EH (cell line): Measurements from ENCODE around the gene ARHGAP29.

Experiments
- DNase-seq: peaks from one replicate; pipeline ENCODE4 v3.0.0-alpha.2; 2015; ENCODE audit warnings: low read depth

ARHGAP29 gene, protein sequence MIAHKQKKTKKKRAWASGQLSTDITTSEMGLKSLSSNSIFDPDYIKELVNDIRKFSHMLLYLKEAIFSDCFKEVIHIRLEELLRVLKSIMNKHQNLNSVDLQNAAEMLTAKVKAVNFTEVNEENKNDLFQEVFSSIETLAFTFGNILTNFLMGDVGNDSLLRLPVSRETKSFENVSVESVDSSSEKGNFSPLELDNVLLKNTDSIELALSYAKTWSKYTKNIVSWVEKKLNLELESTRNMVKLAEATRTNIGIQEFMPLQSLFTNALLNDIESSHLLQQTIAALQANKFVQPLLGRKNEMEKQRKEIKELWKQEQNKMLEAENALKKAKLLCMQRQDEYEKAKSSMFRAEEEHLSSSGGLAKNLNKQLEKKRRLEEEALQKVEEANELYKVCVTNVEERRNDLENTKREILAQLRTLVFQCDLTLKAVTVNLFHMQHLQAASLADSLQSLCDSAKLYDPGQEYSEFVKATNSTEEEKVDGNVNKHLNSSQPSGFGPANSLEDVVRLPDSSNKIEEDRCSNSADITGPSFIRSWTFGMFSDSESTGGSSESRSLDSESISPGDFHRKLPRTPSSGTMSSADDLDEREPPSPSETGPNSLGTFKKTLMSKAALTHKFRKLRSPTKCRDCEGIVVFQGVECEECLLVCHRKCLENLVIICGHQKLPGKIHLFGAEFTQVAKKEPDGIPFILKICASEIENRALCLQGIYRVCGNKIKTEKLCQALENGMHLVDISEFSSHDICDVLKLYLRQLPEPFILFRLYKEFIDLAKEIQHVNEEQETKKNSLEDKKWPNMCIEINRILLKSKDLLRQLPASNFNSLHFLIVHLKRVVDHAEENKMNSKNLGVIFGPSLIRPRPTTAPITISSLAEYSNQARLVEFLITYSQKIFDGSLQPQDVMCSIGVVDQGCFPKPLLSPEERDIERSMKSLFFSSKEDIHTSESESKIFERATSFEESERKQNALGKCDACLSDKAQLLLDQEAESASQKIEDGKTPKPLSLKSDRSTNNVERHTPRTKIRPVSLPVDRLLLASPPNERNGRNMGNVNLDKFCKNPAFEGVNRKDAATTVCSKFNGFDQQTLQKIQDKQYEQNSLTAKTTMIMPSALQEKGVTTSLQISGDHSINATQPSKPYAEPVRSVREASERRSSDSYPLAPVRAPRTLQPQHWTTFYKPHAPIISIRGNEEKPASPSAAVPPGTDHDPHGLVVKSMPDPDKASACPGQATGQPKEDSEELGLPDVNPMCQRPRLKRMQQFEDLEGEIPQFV

DNA sequence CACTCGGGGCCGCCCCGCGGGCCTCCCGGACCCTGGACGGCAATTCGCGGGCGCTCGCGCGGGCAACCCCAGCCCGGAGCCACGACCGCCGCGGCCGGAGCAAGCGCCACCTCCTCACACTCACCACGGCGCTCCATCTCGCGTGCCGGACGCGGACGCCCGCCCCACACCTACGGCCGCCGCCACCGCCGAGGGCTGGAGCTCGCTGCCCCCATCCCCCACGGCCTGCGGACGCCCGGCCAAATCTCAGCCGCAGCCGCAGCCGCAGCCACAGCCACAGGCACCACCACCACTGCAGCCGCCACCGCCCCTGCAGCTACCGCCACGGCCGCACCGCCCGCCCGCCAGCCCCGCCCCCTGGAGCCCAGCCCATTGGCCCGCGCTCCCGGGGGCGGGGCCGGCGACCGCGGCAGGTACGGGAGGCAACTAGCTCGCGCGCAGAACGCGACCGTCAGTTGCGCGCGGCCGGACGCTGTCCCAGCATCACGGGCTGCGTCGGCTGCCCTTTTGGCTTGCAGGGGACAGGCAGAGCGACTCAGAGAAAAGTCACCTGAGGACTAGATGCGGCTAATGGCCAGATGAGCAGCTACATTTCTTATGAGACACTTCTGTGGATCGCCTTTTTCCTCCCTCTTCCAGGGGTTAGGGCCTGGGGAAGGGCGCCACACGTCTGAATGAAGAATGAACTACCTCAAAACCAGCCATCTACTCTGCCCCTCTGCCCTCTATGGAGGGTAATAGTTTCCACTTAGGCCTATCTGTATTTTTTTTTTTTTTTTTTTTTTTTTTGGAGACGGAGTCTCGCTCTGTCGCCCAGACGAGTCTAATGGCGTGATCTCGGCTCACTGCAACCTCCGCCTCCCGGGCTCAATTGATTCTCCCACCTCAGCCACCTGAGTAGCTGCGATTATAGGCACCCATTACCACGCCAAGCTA lies at the start of gene ARHGAP29:
TSS of gene ARHGAP29 (minus strand) at position 294 of the 936 bp plus-strand sequence. CDS start 5,973 bp downstream, outside the sequence.
- DNase-seq, result peak; percentile 77

DNA sequence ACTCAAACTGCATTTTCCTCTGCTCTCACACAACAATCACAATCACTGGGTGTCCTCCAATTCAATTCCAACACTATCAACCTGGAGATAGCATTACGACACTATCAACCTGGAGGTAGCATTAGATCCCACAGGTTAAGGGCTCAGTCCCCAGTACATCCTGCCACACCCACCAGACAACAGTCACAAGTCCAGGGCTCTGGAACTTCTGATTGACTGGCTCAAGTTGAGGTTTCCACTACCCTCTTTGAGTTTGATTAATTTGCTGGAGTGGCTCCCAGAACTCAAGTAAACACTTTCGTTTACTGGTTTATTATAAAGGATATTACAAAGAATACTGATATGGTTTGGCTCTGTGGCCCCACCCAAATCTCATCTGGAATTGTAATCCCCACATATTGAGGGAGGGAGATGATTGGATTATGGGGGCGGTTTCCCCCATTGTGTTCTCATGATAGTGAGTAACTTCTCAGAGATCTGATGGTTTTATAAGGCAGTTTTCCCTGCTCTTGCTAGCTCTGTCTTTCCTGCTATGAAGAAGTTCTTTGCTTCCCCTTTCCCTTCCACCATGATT lies 49.6 kb upstream of the ARHGAP29 start:
- DNase-seq, result no peak

DNA sequence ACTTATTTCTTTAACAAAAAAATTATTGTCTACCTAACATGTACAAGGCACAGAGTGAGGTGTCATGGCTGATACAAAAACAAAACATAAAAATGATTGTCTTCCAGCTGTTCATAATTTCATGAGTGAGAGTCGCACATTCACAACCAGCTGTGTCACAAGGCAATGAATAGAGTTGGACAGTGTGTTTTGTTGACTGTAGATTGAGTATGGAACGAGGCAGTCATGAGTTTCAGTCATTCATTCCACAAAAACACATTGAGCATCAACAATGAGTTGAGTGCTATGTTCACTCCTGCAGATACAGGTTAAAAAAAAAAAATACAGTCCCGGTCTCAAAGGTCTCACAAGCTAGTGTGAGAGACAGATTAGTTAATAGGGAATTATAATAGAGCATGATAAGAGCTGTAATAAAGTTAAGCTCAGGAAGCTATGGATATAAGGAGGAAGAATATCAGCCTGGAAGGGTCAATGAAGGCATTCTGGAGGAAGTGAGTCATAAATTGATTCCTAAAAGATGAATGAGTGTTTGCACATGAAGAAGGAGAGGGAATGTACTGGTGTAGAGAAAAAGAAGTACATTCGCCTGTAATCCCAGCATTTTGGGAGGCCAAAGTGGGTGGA lies 47.8 kb upstream of the ARHGAP29 start:
- DNase-seq, result peak; percentile 60

DNA sequence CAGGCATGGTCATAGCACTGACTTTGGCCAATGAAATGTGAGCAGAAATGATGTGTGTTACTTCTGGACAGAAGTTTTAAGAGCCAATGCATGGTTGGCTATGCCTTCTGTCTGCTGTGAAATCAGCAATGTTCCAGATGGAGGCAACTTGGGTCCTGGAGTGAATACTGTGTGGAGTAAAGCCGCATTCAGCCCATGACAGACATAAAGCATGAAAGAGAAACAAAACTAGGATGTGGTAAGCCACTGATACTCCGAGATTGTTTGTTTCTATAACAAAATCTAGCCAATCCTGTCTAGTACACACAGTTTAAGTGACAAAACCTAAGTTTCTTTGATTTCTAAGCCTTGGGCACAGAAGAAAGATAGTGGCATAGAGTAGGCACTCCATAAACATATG lies 47.1 kb upstream of the ARHGAP29 start:
- peak; percentile 26 for DNase-seq

DNA sequence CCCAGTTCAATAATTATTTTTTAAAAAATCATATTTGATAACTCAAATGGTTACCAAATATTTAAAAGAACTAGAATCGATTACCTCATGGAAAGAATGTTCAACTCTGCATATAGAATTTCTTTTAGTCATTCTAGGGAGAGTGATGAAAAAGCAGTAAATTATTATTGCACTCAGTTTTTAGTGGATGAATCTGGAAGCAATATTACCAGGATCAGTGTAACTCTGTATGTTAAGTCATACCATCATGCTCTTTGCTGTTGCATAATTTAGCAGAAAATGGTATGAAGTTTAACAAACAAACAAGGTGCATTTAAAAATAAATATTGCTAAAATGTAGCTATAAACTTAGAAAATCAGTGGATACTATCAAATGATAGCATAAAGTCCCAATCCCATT lies 46.1 kb upstream of the ARHGAP29 start:
- DNase-seq, result no peak

DNA sequence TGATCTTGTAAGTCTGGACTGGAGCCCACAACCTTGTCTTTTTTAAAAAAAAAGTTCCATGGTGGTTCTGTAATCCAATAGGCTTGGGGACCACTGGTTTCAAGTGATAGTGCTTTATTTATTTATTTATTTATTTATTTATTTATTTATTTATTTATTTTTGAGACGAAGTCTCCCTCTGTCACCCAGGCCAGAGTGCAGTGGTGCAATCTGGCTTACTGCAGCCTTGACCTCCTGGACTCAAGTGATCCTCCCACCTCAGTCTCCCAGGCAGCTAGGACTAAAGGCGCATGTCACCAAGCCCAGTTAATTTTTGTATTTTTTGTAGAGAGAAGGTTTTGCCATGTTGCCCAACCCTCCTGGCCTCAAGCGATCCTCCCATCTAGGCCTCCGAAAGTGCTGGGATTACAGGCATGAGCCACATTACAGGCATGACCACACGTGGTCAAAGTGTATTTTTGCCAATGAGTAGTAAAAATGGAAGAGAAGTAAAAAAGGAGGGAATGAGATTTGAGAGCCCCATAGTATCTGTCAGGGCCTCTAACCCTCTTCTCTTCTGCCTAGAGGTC lies 44.8 kb upstream of the ARHGAP29 start:
- no peak for DNase-seq

DNA sequence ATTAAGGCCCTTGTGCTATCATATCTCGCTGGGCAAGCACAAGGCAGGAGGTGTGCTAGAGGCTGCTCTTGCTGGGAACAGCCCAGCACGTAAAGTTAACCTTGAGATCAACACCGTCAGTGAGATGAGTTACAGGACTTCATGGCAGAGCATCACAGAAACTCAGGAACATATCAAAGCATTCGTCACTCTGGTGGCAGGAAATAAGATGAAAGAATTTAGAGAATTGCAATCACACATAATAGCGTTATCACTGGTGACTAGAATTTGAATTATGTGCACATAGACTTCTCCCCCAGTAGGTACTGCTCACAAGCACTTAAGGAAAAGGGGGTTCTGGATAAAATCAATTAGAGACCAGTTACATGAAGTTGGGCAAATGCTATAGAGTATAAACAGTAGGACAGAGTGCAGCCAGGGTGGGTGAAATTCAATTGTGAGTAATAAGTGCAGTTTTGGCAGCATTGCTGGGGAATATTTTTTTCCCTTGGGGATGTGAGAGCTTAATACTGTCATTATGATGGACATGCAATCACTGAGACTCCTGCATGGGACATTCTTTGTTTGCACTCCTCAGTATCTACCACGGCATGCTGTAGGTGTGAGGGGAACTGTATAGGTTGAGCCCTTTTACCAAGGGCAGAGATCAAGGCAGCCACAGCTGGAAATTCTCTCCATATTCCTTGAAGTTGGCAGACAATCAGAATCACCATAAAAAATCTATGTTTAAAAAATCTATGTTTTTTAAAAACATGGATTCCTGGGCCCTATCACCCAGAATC lies 44.2 kb upstream of the ARHGAP29 start:
- DNase-seq, result no peak

DNA sequence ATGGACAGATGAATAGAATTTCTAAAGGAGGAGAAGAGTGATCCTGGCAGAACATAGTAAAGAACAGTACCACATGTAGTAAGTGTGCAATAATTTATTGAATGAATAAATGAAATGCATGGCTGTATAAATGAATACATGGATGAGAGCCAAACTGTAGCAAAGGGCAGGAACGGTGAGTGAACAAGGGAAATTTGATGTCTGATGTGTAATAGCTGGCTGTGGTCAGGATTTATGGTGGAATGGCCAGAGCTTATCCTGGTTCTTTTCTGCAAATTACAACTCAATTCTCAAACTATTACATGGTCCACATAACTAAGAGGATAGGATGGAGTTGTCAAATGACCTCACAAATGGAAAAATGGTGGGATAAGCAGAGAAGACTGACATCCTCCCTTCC lies 43.2 kb upstream of the ARHGAP29 start:
- no peak for DNase-seq

DNA sequence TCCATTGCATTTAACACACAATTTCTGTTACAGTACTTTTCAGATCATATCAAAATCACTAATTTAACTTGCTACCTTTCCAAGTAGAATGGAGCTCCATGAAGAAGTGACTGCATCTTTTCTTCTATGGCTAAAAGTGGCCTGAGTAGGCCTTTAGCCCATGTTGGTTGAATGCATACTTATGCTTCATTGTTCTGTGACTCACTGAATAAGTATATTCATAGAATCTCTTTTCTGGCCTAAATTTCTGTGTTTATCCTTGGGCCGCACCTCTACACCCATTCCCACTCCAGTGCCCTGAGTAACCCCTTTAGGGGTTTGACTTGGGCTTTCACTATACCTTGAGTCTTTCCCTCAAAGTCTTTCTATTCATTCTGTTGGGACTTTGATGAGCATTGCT lies 42.1 kb upstream of the ARHGAP29 start:
- no peak for DNase-seq

DNA sequence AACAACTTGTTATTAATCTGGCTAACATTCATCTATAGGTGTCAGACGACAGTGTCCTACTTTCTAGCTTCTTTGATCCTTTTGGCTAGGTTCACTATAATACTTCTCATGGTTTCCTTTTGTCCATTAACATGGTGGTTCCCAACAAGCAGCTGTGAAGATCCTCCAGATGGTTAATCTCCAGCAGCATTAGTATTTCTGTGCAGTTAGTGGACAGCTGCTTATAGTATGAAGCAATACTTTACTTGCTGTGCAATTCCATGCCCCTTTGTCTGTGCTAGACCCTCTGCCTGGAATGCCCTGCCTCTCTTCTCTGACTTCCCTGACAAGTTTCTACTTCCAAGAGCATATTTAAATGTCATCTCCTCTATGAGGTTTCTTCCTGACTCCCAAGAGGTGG lies 41.7 kb upstream of the ARHGAP29 start:
- no peak for DNase-seq

DNA sequence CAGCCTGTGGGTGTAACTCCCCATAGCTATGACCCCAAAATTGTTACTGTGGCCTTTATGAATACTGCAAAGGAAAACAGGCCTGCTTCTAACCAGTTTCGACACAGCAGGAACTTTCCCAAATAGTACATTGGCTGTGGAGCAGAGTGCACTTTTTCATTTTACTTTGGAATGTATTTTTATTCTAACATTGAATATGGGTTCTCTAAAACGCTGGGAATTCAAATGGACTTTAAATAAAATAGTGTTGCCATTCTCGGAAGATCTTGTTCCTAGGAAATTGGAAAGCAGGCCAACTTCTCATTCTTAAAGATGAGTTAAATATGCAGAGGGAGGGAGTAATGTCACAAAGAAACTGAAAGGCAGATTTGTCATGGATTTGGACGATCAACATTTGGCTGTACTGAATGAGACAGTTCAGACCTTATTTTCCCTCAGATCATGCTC lies 39.6 kb upstream of the ARHGAP29 start:
- no peak for DNase-seq

DNA sequence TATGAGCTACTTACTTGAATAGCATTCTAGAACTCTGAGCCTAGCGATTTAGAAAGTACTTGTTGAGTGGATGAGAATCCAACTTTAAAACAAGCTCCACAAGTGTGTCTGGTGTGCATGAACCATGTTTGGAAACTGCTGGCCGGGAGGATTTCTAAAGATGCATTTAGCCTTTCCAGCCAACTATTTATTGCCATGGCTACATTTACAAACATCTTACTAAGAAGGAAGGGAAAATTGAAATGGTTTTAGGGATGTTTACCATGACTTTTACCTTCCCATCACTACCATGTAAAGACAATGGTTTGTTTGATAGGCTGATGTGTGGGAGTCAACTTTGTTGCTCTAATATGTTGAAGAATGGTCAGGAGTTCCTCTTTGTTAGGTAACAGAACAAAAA lies 37.7 kb upstream of the ARHGAP29 start:
- DNase-seq, result no peak

DNA sequence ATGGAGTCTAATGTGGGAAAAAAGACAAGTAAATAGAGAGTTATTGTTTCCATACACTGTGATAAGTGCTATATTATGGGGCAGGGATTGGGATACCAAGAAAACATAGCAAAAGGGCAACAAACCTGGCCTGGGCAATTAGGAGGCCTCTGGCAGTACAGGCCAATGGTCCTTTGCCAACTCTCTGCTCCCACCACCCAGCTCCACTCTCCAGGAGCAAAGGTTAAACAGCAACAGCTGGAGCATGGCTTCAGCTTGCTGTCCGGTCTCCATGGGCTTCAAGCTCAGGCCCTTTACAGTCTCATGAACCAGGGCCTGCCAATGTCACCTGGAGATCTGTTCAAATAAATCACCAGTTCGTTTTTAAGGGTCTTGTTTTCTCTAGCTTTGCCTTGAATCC lies 37.2 kb upstream of the ARHGAP29 start:
- DNase-seq, result no peak

DNA sequence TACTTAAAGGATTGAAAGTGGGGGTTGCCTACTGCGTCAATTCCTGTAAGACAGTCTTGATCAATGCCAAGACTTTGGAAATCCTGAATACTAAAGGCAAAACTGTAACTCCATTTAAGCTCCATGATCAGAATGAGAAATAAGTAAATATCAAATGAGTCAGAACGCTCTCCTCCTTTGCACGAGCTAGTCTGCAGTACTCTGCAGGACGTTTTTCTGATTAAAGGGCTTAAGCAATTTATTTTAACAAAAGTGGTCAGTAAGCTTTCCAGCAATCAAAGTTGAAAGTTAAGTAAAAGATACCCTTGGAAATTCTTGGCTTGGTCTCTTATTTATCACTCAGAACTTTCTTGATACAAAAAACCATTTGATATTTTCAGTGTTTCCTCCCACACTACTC lies 35.7 kb upstream of the ARHGAP29 start:
- DNase-seq, result no peak

DNA sequence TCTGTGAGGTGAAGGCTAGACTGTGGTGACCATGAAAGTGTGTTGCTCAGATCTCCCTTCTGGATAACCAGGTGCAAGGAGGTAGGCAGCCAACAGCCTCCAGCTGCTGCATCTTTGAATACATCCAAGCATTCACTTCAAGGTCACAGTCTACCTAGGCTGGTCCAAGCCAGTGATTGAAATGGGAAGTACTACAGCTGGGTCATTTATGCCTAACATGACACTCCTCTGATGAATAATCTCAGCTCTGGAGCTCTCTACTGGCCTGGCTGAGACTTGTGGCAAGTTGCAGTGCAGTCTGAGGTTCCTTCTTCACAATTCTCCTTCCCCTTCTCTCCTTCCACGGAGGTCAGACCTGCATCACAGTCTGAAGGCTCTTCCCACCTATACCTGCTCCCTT lies 35.0 kb upstream of the ARHGAP29 start:
- no peak for DNase-seq

DNA sequence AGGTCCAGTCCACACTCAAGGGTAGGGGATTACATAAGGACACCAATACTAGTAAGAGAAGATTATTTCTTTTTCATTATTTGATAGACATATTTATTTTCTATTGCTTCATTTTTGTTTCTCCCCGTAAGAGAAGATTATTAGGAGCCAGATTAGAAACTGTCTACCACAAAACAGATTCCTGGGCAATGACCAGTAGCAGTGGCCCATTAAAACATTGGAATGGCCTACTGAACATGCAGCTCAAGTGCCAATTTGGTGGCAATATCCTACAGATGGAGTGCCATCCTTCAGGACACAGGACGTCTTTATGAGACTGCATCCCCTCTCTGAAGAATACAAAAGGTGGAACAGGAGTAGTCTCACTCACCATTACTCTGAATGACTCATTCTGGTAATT lies 34.0 kb upstream of the ARHGAP29 start:
- no peak for DNase-seq

DNA sequence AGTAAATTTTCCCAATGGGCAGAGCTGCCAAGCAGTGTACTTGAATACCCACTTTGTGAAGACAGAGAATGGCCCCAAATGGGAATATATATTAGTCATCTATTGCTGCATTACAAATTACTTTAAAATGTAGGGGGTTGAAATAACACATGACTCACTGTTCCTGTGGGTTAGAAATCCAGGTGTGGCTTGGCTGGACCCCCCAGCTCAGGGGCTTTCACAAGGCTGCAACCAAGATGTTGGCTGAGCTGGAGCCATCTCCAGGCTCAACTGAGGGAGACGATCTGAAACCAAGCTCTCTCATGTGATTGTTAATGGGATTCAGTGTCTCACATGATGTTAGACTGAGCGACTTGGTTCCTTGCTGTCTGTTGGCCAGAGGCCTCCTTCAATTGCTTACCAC lies 33.4 kb upstream of the ARHGAP29 start:
- DNase-seq, result peak; percentile 52

DNA sequence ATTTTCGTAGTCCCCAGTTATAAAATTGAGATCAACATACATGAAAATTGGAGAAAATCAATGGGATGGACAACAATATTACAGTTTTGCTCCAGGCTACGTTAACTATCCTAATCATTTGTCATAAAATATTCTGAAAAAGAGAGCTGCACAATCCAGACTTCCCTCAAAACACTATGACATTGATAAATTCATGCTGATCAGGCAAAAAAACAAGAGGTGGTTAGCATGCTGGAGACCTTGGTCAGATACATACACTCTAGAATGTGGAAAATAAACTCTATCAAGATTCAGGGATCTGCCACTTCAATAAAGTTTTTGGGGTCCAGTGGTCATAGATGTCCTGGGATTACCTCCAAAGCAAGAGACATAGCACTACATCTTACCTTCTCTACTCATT lies 32.5 kb upstream of the ARHGAP29 start:
- no peak for DNase-seq

DNA sequence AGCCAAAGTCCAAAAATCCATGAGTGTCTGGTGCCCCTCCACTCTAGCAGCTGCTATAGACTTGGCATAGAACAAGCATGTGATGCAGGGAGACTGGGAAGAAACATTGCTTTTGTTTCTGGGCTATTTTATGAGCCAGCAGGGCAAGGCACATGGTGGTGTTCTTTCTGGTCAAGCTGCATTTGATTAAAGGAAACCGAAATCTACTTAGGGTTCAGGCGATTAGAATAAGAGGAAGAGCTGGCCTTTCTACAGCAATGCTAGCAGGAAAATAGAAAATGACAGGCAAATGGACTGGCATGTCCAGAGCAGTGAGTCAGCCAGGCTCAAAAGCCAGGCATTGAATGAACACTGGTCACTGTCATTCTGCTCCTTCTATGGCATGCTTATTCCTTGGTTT lies 28.5 kb upstream of the ARHGAP29 start:
- peak; percentile 75 for DNase-seq
